ENCODE measurements around the gene PAQR4.

Gene PAQR4

GRCh38 chr16:3007059-3007956 lies 38.2 kb downstream of the PAQR4 start:
- DNase-seq (ENCODE audit: low read depth) = no peak

- DNase-seq (ENCODE audit: low read depth) = no peak
These were observed 39.0 kb downstream of the PAQR4 start for GRCh38 chr16:3007957-3008689.

GRCh38 chr16:3008690-3009037 lies 39.5 kb downstream of the PAQR4 start:
- DNase-seq (ENCODE audit: low read depth) = no peak

GRCh38 chr16:3009568-3010390 lies 40.6 kb downstream of the PAQR4 start:
- DNase-seq (ENCODE audit: low read depth) = no peak

DNA sequence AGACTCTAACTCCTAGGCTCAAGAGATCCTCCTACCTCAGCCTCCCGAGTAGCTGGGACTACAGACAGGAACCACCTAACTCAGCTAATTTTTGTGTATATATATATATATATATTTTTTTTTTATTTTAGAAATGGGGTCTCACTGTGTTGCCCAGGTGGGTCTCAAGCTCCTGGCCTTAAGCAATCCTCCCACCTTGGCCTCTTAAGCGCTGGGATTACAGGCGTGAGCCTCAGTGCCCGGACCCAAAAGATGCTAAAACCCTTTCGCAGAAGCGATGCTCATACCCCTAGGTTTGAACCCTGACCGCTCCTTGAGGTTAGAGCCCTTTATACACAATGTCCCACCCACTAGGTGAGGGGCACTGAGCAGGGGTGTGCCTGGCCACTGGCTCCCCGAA lies 41.4 kb downstream of the PAQR4 start:
- DNase-seq (ENCODE audit: low read depth) = no peak

DNA sequence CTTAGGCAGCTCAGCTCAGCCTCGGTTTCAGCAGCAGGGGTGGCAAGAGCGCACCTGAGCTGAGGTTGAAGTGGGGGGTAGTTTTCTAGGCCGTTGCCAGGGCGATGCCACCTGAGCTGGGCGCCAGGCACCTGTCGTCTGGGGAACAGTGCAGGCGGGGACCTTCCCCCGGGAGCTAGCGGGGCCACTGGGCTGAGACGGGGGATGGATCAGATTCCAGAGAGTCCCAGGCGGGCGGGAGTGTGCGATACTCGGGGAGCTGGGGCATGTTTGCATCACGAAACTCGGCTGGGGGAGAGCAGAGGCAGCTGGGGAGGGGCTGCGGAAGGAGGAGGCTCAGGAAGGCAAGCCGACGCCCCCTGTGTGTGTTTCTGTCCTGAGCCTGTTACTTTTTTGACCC lies 43.1 kb downstream of the PAQR4 start:
- DNase-seq (ENCODE audit: low read depth) = no peak

DNA sequence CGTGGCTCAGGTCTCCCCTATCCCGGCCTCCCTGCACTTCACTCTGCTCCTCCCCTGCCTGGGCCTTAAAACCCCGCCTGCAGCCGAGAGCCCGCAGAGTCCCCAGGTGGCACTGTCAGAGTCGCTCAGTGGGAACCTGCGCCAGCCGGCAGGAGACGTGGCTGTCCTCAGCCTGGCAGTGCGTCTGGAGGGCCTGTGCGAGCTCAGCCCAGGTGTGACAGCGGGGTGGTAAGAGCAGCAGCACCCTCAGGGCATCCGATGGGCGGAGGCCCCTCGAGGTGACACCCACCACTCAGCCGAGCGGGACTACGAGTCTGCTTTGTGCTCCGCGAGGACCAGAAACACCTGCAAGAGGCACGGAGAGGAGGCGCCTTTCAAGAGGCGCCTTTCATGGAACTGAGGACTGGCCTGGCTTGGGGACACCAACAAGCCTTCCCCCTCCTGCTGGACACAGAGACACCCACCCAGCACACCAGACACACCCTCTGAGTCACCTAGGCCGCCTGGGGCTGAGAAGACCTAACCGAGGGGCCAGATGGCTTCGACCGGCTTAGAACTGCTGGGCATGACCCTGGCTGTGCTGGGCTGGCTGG lies 43.8 kb downstream of the PAQR4 start, which contains the start of gene CLDN9:
TSS of gene CLDN9 (plus strand) at position 96 of the 593 bp plus-strand sequence. CDS start at position 536, 440 bp downstream.
- no peak for DNase-seq (ENCODE audit: low read depth)

DNA sequence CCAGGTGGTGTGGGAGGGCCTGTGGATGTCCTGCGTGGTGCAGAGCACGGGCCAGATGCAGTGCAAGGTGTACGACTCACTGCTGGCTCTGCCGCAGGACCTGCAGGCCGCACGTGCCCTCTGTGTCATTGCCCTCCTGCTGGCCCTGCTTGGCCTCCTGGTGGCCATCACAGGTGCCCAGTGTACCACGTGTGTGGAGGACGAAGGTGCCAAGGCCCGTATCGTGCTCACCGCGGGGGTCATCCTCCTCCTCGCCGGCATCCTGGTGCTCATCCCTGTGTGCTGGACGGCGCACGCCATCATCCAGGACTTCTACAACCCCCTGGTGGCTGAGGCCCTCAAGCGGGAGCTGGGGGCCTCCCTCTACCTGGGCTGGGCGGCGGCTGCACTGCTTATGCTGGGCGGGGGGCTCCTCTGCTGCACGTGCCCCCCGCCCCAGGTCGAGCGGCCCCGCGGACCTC lies 44.4 kb downstream of the PAQR4 start:
- no peak for DNase-seq (ENCODE audit: low read depth)

DNA sequence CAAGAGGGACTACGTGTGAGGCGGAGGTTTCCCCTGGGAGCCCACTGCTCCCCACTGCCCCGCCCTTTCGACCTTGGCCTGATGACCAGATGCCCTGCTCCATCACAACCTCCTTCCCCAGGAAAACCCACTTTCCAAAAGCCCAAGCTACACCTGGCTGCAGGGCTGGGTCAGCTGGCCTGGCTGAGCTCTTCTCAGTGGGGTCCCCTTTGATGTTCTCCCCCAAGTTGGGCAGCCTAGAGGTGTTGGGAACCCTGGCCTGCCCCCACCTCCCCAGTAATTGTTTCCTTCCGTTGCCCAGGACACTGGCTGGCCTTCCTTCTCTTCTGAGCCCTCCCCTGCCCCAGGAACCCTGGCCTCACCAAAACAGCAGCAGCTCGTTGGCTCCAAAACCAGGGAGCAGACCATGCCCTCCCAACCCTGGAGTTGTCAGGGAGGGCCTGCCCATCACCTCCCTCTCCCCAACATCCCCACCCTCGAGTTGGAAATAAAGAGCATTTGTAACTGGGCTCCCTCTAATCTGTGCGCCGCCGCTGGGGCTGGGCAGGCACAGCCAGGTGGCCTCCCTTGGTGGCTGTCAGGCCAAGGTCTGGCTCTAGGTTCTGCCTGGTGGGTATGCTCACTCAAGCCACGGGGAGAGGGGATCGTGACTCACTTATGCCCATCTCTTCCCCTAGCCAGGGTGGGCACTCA lies 45.0 kb downstream of the PAQR4 start:
- DNase-seq (ENCODE audit: low read depth) = no peak

GRCh38 chr16:3014971-3015370 lies 45.8 kb downstream of the PAQR4 start:
- no peak for DNase-seq (ENCODE audit: low read depth)

- DNase-seq (ENCODE audit: low read depth) = no peak
These were observed 46.8 kb downstream of the PAQR4 start for GRCh38 chr16:3015865-3016521.

- DNase-seq (ENCODE audit: low read depth) = no peak
These were observed 48.2 kb downstream of the PAQR4 start for GRCh38 chr16:3017344-3017743.

DNA sequence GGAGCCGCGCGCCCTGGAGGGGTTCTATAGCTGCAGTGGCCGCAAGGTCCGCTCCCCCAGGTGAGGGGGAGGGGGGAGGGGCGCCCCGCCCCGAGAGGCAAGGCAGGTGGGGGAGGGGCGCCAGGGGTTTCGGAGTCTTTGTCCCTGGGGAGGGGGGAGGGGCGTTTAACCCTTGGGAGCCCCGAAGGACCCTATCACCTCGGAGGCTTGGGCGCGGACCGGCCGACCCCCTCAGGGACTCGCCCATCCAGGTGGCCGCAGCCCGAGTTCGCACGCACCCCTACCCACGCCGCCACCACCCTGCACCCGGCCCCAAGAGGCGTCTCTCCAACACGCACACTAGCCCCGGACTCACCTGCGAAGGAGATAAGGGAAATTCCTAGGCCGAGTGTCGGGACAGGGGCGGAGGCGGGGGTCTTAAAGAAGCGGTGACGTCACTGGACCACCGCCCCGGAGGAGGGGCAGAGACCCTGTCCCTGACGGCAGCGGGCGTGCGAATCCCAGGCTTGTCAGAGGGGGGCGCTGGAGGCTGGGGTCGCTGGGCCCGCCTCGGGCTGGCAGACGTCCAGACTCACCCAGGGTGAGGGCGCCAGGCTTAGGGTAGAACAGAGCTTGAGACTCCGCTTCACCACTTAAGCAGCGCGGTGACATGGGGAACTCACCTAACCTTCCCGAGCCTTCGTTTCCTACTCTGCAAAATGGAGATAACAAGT lies 48.8 kb downstream of the PAQR4 start, which contains the start of gene CLDN6:
TSS of gene CLDN6 (minus strand) at position 390 of the 713 bp plus-strand sequence. CDS start 2,162 bp downstream, outside the sequence.
- no peak for DNase-seq (ENCODE audit: low read depth)

- DNase-seq (ENCODE audit: low read depth) = no peak
These were observed 50.6 kb downstream of the PAQR4 start for GRCh38 chr16:3019594-3020246.

GRCh38 chr16:3020247-3020603 lies 51.1 kb downstream of the PAQR4 start, which contains the start of gene TNFRSF12A:
Gene TNFRSF12A, plus strand, starts transcription at chr16:3020368. Its CDS starts 30 bp downstream, at chr16:3020398.
- peak; percentile 46 for DNase-seq (ENCODE audit: low read depth)

- no peak for DNase-seq (ENCODE audit: low read depth)
These were observed 51.7 kb downstream of the PAQR4 start for GRCh38 chr16:3020604-3021448.

GRCh38 chr16:3021449-3022207 lies 52.5 kb downstream of the PAQR4 start:
- peak; percentile 46 for DNase-seq (ENCODE audit: low read depth)

Measured in stimulated activated CD8-positive, alpha-beta memory T cell treated with anti-CD3 and anti-CD28 coated beads, Interleukin-15, amount 100 ng/mL, for 24 hours (primary cell).